ENCODE data around the gene MELK. TPM values are rescaled to one million over a fixed set of nuclear protein-coding genes. Genes with fewer than 3 reads are reported as not detected.

MELK gene
- total and polyA plus RNA-seq, 12 donors: 0.12 to 11.4 (median 0.75) TPM

- H3K27ac ChIP-seq: no peak overlapping the region
- TF ChIP-seq CTCF (IDR thresholded peaks at IDR 0.05) (no peak), POLR2A (IDR thresholded peaks at IDR 0.05) (no peak)
- H3K4me3 ChIP-seq: no peak overlapping the region
- no peaks in the 10 kb centered on the region for H3K9me3 ChIP-seq (replicated peaks in 1 of 3)
- no peaks in the 10 kb centered on the region for H3K27me3 ChIP-seq
- WGBS, 4 donors: 70 to 79% (median 76%) methylated on average over 1 of the region's 1 CpG
- no peak for DNase-seq
- H3K4me1 ChIP-seq (replicated peaks in 1 of 2): no peaks in the 10 kb centered on the region
- intact Hi-C loops (cut with DNase I): loop anchor here in 1 of 2 donors (5.0 kb wide), 1 partner anchor 129 kb away; no protein-coding TSS in a partner anchor
- H3K36me3 ChIP-seq (replicated peaks in 1 of 2): no peaks in the 10 kb centered on the region
Observed at GRCh38 chr9:36598273-36598672, 25.6 kb downstream of the MELK start.

GRCh38 chr9:36603006-36603405 lies 30.3 kb downstream of the MELK start:
- Histone ChIP-seq H3K9me3 (replicated peaks in 1 of 3) (no peaks in the 10 kb centered on the region), H3K4me1 (replicated peaks in 1 of 2) (no peaks in the 10 kb centered on the region), H3K27me3 (no peaks in the 10 kb centered on the region), H3K36me3 (replicated peaks in 1 of 2) (no peaks in the 10 kb centered on the region), H3K27ac (no peak overlapping the region), H3K4me3 (no peak overlapping the region)
- whole genome bisulfite sequencing, 4 donors: 70 to 81% (median 76%) methylated on average over 3 of the region's 3 CpGs
- TF ChIP-seq CTCF (IDR thresholded peaks at IDR 0.05) (no peak), POLR2A (IDR thresholded peaks at IDR 0.05) (no peak)
- intact Hi-C loops (cut with DNase I): no loop called here
- DNase-seq: no peak

- intact Hi-C loops (cut with DNase I): no loop called here
- Histone ChIP-seq H3K4me3 (no peak overlapping the region), H3K36me3 (replicated peaks in 1 of 2) (no peaks in the 10 kb centered on the region), H3K27ac (no peak overlapping the region), H3K4me1 (replicated peaks in 1 of 2) (no peaks in the 10 kb centered on the region), H3K9me3 (replicated peaks in 1 of 3) (no peaks in the 10 kb centered on the region), H3K27me3 (no peaks in the 10 kb centered on the region)
- WGBS, 4 donors: 65 to 80% (median 71%) methylated on average over 2 of the region's 2 CpGs
- TF ChIP-seq POLR2A (IDR thresholded peaks at IDR 0.05): no peak
- TF ChIP-seq CTCF (IDR thresholded peaks at IDR 0.05): no peak
- no peak for DNase-seq
Observed at GRCh38 chr9:36609306-36609705, 36.6 kb downstream of the MELK start.

GRCh38 chr9:36622121-36622520 lies 49.4 kb downstream of the MELK start:
- H3K27me3 ChIP-seq: no peaks in the 10 kb centered on the region
- intact Hi-C loops (cut with DNase I): no loop called here
- TF ChIP-seq POLR2A (IDR thresholded peaks at IDR 0.05) (no peak), CTCF (IDR thresholded peaks at IDR 0.05) (no peak)
- H3K27ac ChIP-seq: no peak overlapping the region
- no peaks in the 10 kb centered on the region for H3K36me3 ChIP-seq (replicated peaks in 1 of 2)
- no peaks in the 10 kb centered on the region for H3K9me3 ChIP-seq (replicated peaks in 1 of 3)
- DNase-seq: no peak
- 95% methylated on average over 6 of the region's 6 CpGs for WGBS, 4 donors
- peaks cover 12 to 24% of the 10 kb centered on the region in 2 donors for H3K4me1 ChIP-seq (replicated peaks in 1 of 2)
- no peak overlapping the region for H3K4me3 ChIP-seq
